Activated CD4-positive, alpha-beta T cell treated with anti-CD3 and anti-CD28 coated beads, Interleukin-2, Interleukin-6, amounts not matched to agents 100 ng/mL and 50 ng/mL, durations not matched to agents 16 hours and 8 hours (primary cell): ENCODE measurements around the gene STX12.
"Not testable (repeated sequence)": the region's sequence is repeated elsewhere in the genome, so short reads cannot be mapped to it uniquely, and the experiment has no call there.

Experiments
- DNase-seq: peaks from one replicate; pipeline ENCODE4 v3.0.0-alpha.2; 2020

The STX12 gene

GRCh38 chr1:27776276-27776675 lies 3.3 kb downstream of the STX12 start:
- DNase-seq = not testable (repeated sequence)

GRCh38 chr1:27778056-27778455 lies 5.0 kb downstream of the STX12 start:
- DNase-seq = no peak

- DNase-seq = no peak
Observed at GRCh38 chr1:27779122-27779521, 6.1 kb downstream of the STX12 start.

- DNase-seq = no peak
Observed at GRCh38 chr1:27782950-27783349, 9.9 kb downstream of the STX12 start.

- DNase-seq = no peak
Observed at GRCh38 chr1:27784700-27785099, 11.7 kb downstream of the STX12 start.

GRCh38 chr1:27785781-27786455 lies 12.9 kb downstream of the STX12 start:
- DNase-seq = no peak

- no peak for DNase-seq
Observed at GRCh38 chr1:27787895-27788294, 14.9 kb downstream of the STX12 start.

GRCh38 chr1:27789540-27790041 lies 16.6 kb downstream of the STX12 start:
- DNase-seq = no peak

GRCh38 chr1:27790270-27790669 lies 17.3 kb downstream of the STX12 start:
- DNase-seq = not testable (repeated sequence)

- DNase-seq = peak; percentile 48
Observed at GRCh38 chr1:27795601-27796000, 22.6 kb downstream of the STX12 start.

- DNase-seq = peak; percentile 20
Observed at GRCh38 chr1:27804791-27805190, 31.8 kb downstream of the STX12 start.

GRCh38 chr1:27806758-27807157 lies 33.7 kb downstream of the STX12 start:
- DNase-seq = no peak

- no peak for DNase-seq
Observed at GRCh38 chr1:27807385-27807784, 34.4 kb downstream of the STX12 start.

GRCh38 chr1:27808131-27808530 lies 35.1 kb downstream of the STX12 start:
- not testable (repeated sequence) for DNase-seq

- no peak for DNase-seq
Observed at GRCh38 chr1:27809883-27810282, 36.9 kb downstream of the STX12 start.

- DNase-seq = peak; percentile 49
Observed at GRCh38 chr1:27811741-27812500, 38.9 kb downstream of the STX12 start.

GRCh38 chr1:27816921-27817630 lies 44.1 kb downstream of the STX12 start:
- DNase-seq = no peak

- DNase-seq = no peak
Observed at GRCh38 chr1:27821761-27822315, 48.8 kb downstream of the STX12 start.

- no peak for DNase-seq
Observed at GRCh38 chr1:27823784-27824183, 50.8 kb downstream of the STX12 start.

- no peak for DNase-seq
Observed at GRCh38 chr1:27824411-27824810, 51.4 kb downstream of the STX12 start.

GRCh38 chr1:27829339-27829960 lies 56.4 kb downstream of the STX12 start:
- DNase-seq = not testable (repeated sequence)

- DNase-seq = peak; percentile 96
Observed at GRCh38 chr1:27830621-27831440, 57.8 kb downstream of the STX12 start, which contains the start of gene PPP1R8. PPP1R8 (plus strand) TSS chr1:27830782; CDS start chr1:27830836, 54 bp downstream.
